Stimulated activated CD4-positive, alpha-beta T cell treated with anti-CD3 and anti-CD28 coated beads, Interleukin-1b, Interleukin-23, amount 100 ng/mL, for 1 hour (primary cell): ENCODE measurements around the gene SIX1.

Source experiments
- DNase-seq, 2 donors: peaks; one replicate each; pipeline ENCODE4 v3.0.0-alpha.2; 2020; ENCODE audit warnings: low read depth in 2 of 2

SIX1 gene

DNA sequence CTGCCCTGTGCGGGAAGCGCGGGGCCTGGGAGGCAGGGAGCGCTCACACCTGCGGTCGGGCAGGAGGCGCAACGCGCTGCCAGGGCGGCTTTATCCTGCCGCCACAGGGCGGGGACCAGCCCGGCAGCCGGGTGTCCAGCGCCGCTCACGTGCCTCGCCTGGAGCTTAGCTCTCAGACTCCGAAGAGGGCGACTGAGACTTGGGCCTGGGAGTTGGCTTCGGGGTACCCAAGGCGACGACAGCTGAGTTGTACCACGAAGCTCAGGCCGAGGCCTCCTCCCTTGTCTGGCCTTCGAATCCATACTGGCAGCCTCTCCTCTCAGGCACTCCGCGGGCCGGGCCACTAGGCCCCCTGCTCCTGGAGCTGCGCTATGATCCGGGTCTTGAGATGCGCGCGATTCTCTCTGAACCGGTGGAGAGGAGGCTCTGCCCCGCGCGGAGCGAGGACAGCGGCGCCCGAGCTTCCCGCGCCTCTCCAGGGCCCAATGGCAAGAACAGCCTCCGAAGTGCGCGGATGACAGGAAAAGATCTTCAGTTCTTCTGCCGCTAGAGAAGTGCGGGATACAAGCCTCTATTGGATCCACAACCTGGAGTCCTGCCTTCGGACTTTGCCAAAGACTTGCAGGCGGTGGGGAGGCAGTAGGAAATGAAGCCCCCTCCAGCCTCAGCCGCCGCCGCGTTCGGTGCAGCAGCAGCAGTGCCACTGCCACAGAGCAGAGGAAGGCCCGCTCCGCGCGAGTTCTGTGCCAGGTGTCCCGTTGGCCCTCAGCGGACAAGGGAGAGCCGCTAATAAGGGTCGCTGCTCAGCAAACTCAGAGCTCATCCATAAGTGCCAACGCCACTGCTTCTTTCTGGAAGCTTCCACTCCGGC lies 6.8 kb downstream of the SIX1 start:
- DNase-seq = no peak

- DNase-seq = no peak
Measured at GRCh38 chr14:60641742-60642269, 7.5 kb downstream of the SIX1 start.

DNA sequence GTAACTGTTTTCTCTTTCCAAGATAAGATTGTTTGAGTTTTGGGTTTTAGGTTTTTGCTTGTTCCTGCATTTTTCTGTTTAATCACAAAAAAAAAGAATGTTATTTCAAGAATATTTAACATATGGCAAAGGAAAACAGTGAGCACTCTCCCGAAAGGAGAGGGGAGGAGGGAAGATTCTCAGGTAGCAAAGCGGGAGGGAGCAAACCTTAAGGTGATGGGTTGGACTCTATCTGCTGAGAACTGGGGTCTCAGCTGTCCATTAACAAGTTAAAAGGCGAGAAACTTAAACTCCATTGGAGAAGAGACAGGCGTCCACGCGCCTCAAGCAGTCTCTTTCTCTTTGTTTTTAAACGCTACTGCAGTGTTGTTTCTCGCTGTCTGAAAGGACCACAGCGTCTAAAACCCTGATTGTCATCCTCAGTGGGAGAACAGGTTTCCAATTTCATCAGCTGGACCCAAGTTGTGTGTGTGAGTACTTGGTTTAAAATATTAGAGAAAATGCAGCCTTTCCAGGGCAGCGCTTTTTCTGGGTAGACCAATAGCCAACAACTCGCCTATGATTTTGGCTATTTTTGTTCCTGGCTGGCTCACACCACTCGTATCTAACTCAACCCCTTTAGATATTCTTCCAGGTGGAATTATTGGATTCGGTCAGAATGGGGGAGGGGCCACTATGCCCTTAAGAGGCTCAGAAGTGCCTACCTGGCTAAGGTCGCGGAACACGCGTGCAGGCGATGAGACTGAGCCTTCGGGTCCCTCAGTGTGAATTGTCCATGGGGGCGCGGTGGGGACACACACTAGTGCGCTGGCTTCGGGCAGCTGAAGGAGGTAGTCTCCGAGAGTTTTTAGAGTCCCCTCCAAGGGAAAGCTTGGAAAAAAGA lies 8.2 kb downstream of the SIX1 start:
- DNase-seq = no peak

- no peak for DNase-seq
Measured at GRCh38 chr14:60639674-60640073, 9.6 kb downstream of the SIX1 start.

- no peak for DNase-seq
Measured at GRCh38 chr14:60637479-60638315, 11.6 kb downstream of the SIX1 start.

DNA sequence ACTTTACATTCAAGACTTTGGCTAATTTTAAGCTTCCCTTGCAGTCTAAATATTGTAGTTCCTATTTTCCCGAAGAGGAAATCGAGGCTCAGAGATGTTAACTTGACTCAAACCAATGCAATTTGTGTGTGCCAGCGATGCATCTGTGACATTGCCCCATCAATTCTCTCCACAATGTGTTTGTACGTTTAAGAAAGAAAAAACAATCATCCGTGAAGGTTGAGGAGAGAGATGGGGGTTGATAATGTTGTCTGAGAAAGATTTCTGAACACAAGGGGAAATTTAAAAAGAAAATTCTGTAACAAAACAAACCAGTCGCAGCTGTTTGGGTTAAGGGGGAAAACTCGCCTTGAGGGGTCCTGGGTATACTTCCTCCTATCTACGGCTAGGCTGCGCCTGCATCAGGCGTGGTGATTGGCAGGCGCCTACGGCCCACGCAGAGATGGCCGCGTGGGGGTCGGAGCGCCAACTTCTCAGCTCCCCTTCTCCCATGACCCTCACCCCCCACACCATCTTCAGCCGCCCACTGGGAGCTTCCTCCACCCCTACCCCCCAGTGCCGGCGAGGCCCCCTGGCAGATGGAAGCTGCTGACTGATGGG lies 12.3 kb downstream of the SIX1 start:
- no peak for DNase-seq

GRCh38 chr14:60634153-60634552 lies 15.1 kb downstream of the SIX1 start:
- DNase-seq = no peak

DNA sequence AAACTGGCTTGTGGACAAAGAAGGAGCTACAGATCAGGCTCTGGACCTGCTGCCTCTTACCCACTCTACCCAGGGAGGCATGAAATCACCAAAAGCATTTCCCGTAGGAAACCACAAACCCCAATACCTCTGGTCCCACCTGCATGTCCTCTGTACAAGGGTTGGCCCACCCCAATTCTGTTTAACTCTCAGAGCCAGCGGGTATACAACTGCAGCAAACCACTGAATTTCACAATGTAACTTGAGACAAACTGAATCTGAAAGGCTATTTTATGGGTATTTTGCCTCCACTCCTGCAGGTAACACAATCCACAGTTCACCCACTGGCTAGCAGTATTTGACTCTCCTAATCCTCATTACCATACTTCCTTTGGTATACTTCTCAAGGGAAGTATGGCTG lies 16.5 kb downstream of the SIX1 start:
- DNase-seq = no peak

GRCh38 chr14:60632257-60632656 lies 17.0 kb downstream of the SIX1 start:
- DNase-seq = no peak

GRCh38 chr14:60631842-60632241 lies 17.4 kb downstream of the SIX1 start:
- no peak for DNase-seq

DNA sequence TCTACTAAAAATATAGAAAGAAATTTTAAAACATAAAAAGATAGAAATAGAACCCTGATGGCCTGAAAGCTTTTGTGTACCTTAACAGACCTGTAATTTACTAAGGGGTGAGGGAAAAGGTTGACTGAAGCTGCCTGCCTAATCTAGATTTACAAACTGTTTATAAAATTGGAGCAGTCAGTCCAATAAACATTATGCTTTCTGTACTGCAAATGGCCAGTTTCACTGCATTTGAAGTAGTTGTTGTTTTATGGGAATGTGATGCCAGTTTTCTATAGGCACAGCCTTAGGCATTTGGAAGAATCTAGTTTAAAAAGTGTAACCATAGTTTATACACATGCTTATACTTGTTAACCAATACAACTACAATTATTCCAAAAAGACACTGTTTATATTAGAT lies 19.1 kb downstream of the SIX1 start:
- no peak for DNase-seq

- DNase-seq = no peak
Measured at GRCh38 chr14:60628892-60629291, 20.4 kb downstream of the SIX1 start.

DNA sequence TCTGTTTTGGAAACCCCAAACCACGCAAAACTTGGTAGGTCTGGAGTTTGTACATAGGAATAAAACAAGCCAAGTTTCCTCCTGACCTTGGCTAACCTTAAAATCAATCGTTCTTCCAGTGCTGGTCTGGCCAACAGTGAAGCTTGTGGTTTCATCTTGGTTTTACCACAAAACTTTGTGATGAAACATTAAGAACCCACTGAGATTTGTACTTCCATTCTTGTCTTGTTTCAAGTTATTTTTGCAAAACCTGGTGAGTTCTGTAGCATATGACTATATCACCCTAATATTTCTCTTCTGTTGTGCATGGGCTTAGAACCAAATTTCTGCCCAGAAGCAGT lies 26.4 kb downstream of the SIX1 start:
- DNase-seq = no peak

- no peak for DNase-seq
Measured at GRCh38 chr14:60622210-60622916, 26.9 kb downstream of the SIX1 start.

DNA sequence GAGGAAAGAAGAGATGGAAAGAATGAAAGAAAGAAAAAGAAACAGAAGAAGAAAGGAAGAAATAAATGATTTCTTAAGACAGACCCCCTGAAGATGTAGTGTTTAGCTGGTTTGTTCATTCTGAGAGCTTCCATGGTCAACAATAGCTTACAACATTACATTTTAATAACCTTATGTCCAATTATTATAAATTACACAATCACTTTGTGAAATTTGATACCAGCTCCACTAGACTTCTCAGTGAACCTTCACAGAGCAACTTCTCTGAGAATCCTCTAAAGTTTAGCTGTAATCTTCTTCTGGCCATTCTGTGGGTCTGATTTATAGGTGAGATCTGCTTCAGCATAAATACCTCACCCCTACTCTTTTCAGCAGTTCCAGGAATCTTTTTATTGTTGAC lies 27.9 kb downstream of the SIX1 start:
- no peak for DNase-seq

- DNase-seq = no peak
Measured at GRCh38 chr14:60618241-60618640, 31.0 kb downstream of the SIX1 start.

- no peak for DNase-seq
Measured at GRCh38 chr14:60616461-60616959, 32.8 kb downstream of the SIX1 start.

- DNase-seq = no peak
Measured at GRCh38 chr14:60602291-60602690, 47.0 kb downstream of the SIX1 start.

GRCh38 chr14:60599727-60600126 lies 49.5 kb downstream of the SIX1 start:
- no peak for DNase-seq

DNA sequence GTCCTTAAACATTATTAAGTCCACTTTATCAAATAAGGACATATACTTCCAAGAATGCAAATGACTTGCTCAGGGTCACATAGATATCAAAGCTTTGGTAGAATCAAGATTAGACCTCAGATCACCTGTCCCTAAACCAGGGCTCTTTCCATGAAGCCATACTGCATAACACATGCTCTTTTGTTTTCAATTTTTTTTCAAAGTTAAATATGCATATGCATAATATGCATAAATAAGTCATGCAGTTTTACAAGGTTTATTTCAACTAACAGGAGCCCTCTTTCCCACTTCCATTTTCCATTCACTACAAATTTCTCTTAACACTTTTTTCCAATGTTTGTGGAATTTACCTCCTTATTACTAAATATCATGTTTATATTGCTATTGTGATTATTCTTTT lies 53.1 kb downstream of the SIX1 start:
- no peak for DNase-seq

DNA sequence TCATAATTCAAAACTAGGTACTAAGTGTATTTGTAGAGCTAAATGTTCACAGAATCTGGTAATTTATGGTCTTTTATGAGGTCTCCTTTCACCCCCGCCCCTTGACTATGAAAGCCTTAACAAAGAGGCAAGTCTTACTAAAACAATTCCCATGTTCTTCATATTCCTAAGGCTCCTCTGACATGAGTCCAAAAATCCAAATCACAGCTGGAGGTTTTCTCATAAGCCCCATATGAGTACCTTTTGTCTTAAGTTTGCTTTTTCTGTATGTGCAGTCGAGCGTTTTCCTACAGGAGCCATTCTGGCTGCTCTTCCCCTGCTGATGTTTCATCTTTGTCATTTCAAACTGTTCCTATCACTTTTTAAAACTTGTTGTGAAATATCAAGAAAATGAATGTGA lies 55.2 kb downstream of the SIX1 start:
- no peak for DNase-seq
